Right lobe of liver (tissue), 4 donors: ENCODE data around the gene OCRL.

Source experiments
- CTCF ChIP-seq, 4 donors: fragments of 200-600 bp in 3 of 4; fragments of 450-650 bp in 1 of 4; IDR thresholded peaks; one replicate each; pipeline versions ENCODE4 v1.5.1 to v1.8.0; 2016 to 2022; ENCODE audit warnings: antibody characterized with exemption in 4 of 4, mild to moderate bottlenecking in 2 of 4
- POLR2A ChIP-seq: fragments of 450-650 bp; IDR thresholded peaks from one replicate; pipeline ENCODE4 v1.6.1; 2017; ENCODE audit warnings: antibody characterized with exemption, mild to moderate bottlenecking
- donor health status: DM: no; HTN: no; CAD: no.
- donor health status: DM: no; HTN: no; CAD: no.
- donor health status: DM: no; HTN: yes; CAD: no.

- TF ChIP-seq POLR2A (no peak), CTCF (IDR thresholded peaks at IDR 0.05) (no peak)
These were observed 29.7 kb upstream of the OCRL start for GRCh38 chrX:129510331-129510730.
